Thymus (tissue), 11 donors: ENCODE results near the gene ATF5. TPM values are rescaled to one million over a fixed set of nuclear protein-coding genes. Genes with fewer than 3 reads are reported as not detected.

Experiments used
- DNase-seq, 9 donors: peaks; one replicate each; pipeline ENCODE4 v3.0.0-alpha.2; 2013; ENCODE audit warnings: low spot score in 9 of 9, low read depth in 6 of 9, missing footprints in 1 of 9
- H3K27ac ChIP-seq, 2 donors: one replicate each; pipeline ENCODE4 v1.5.1; 2013; ENCODE audit warnings: control low read depth in 1 of 2, low read depth in 1 of 2, low read length in 1 of 2, mild to moderate bottlenecking in 1 of 2, moderate library complexity in 1 of 2
- H3K27me3 ChIP-seq, 2 donors: one replicate each; pipeline ENCODE4 v1.5.1; 2013; ENCODE audit warnings: low read length in 1 of 2; ENCODE audit not compliant: control insufficient read depth in 2 of 2, insufficient read depth in 1 of 2
- H3K36me3 ChIP-seq, 2 donors: one replicate each; pipeline ENCODE4 v1.5.1; 2013; ENCODE audit warnings: low read length in 1 of 2, mild to moderate bottlenecking in 1 of 2, moderate library complexity in 1 of 2; ENCODE audit not compliant: control insufficient read depth in 2 of 2, insufficient read depth in 2 of 2
- H3K4me1 ChIP-seq, 2 donors: one replicate each; pipeline ENCODE4 v1.5.1; 2013; ENCODE audit warnings: low read length in 2 of 2; ENCODE audit not compliant: control insufficient read depth in 2 of 2, insufficient read depth in 2 of 2
- H3K4me3 ChIP-seq, 2 donors: one replicate each; pipeline ENCODE4 v1.5.1; 2013; ENCODE audit warnings: low read length in 2 of 2, control low read depth in 1 of 2, mild to moderate bottlenecking in 1 of 2
- H3K9me3 ChIP-seq, 2 donors: one replicate each; pipeline ENCODE4 v1.5.1; 2013; ENCODE audit warnings: low read length in 1 of 2, mild to moderate bottlenecking in 1 of 2; ENCODE audit not compliant: control insufficient read depth in 2 of 2, insufficient read depth in 1 of 2
- WGBS: extraction: QIAGEN DNeasy Blood & Tissue Kit; methylation state at CpG from one replicate; pipeline ENCODE4 v1.1.7; 2013; 5-methylcytosine and 5-hydroxymethylcytosine counted together
- polyA plus RNA-seq: library from polyadenylated mRNA; stranded (reverse); fragments of 200-250 nt; gene quantifications from one replicate; pipeline ENCODE4 v1.2.3, GENCODE V29; 2013
- total RNA-seq: library from RNA; stranded (reverse); fragments of 120-200 nt; gene quantifications from one replicate; pipeline ENCODE4 v1.2.4, GENCODE V29; 2013
- donor health status: healthy.

Gene ATF5
- total and polyA plus RNA-seq, 2 donors = 16.0 to 53.9 TPM

DNA sequence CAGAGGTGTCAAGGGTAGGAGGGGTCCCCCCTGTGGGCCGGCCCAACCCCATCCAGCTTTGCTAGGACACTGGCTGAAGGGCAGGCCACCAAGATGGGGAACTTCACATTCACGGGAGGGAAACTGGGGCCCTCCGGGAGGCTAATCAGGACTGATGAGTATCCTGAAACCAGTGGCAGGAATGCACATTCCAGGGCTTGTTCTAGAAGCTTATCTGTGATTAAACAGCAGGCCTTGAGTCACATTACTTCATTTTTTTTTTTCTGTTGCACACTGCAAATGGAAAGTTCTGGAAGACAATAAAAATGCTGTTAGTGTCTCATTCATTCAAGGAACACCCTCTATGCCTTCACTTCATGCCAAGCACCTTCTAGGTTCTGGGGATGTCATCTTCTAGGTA is 47.5 kb downstream of the ATF5 start:
- Histone ChIP-seq H3K27me3 (peaks cover 0 to 2% of the 10 kb centered on the region in 2 donors), H3K9me3 (no peaks in the 10 kb centered on the region), H3K4me3 (no peak overlapping the region), H3K27ac (no peak overlapping the region), H3K36me3 (peaks cover 20 to 37% of the 10 kb centered on the region in 2 donors), H3K4me1 (no peaks in the 10 kb centered on the region)
- 97% methylated on average over 3 of the region's 3 CpGs for WGBS
- DNase-seq = no peak

DNA sequence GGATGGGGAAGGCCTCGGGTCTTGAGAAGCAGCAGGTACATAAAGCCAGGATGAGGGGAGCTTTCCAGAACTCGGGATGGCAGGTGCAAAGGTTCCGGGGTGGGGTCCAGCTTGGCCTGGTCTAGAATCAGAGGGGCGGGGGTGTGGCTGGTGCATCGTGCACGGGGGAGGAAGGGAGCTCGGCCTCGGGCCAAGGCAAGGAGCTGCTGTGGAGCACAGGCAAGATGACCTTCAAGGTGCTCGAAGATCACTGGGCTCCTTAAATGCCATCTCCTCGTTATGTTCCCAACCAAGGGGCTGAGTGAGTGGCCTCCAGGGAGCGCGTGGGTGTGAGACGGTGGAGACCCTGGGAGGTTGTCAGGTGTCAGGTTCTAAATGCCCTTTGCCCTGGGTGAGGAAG is 48.1 kb downstream of the ATF5 start:
- H3K4me1 ChIP-seq = no peaks in the 10 kb centered on the region
- 95% methylated on average over 13 of the region's 13 CpGs for WGBS
- H3K27me3 ChIP-seq = peaks cover 0 to 2% of the 10 kb centered on the region in 2 donors
- DNase-seq = no peak
- H3K9me3 ChIP-seq = no peaks in the 10 kb centered on the region
- no peak overlapping the region for H3K4me3 ChIP-seq
- H3K27ac ChIP-seq = no peak overlapping the region
- peaks cover 25 to 43% of the 10 kb centered on the region in 2 donors for H3K36me3 ChIP-seq

DNA sequence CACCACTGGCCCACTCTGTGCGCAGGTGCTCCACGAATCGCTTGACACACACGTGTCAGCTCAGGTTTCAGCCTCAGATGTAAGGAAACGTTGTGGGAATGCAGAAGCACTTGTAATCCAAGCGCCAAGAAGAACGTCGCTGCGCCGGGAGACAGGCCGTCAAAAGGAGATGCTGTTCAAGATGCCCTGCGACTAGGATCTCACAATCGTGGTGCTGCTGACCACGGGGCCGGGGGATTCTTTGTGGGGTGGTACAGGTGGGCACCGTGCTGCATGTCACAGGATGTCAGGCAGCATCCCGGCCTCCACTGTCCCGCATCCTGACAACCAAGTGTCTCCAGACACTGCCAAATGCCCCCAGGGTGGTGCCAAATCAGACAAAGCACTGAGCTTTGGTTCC is 48.9 kb downstream of the ATF5 start:
- DNase-seq = no peak
- H3K9me3 ChIP-seq = no peaks in the 10 kb centered on the region
- no peak overlapping the region for H3K4me3 ChIP-seq
- no peaks in the 10 kb centered on the region for H3K27me3 ChIP-seq
- peaks cover 27 to 44% of the 10 kb centered on the region in 2 donors for H3K36me3 ChIP-seq
- H3K27ac ChIP-seq = no peak overlapping the region
- 90% methylated on average over 18 of the region's 18 CpGs for WGBS
- H3K4me1 ChIP-seq = no peaks in the 10 kb centered on the region

DNA sequence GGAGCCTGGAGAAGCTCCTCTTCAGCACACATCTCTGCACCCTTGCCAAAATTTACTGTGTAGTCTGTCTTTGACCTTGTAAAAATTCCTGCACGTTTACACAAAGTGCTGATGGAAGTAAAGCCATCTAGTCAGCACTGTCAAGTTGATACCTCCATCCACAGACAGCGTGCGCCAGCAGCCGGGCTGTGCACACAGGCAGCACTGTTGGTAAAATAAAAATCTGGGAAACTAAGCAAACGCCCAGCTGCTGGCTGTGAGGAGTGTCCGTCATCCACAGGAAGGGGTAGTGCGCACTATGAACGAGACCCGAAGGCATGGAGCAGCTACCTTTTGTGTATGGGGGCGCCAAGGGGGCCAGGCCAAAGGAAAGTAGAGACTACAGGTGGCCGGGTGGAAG is 49.3 kb downstream of the ATF5 start:
- 97% methylated on average over 11 of the region's 11 CpGs for WGBS
- Histone ChIP-seq H3K27ac (no peak overlapping the region), H3K4me3 (no peak overlapping the region), H3K9me3 (no peaks in the 10 kb centered on the region), H3K27me3 (no peaks in the 10 kb centered on the region), H3K4me1 (no peaks in the 10 kb centered on the region), H3K36me3 (peaks cover 27 to 44% of the 10 kb centered on the region in 2 donors)
- no peak for DNase-seq

DNA sequence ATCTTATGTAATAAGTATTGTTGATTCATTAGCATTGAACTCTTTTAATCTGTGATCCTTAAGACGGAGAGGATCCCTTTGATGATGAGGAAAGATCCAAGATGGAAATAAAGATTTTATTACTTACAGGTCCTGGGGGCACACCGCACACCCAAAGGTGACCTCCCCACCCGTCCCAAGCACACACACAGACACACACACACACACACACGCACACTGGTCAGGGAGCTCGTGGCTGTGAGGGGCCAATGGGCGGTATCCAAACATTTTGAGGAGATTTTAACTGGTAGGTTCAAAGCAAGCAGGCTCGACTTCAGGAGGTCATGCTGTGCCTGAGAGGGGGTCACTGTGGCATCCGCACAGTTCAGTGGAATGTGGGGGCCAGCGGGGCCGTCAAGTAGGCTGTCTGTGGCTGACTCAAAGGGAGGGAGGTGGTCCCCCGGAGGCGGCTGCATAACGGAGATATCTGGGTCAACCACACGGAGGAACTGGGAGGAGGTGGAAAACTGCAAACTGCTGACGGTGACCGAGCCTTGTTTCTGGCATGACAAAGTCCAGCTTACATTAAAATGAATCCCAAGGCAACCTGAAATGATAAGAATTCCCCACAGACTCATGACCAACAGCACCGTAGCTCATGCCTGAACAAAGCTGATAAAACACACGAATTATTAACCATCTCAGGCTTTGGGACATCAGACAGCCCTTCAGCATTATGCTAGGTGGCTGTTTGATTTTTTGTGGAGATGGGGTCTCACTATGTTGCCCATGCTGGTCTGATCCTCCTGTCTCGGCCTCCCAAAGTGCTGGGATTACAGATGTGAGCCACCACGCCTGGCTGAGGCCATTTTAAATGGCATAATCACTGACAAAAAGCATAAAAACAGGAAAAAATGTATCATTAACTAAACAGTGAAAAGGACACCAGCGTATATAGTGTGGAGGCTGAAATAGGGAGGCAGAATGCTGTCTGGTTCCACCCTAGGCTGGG is 52.9 kb downstream of the ATF5 start:
- no peak for DNase-seq
- 95% methylated on average over 21 of the region's 21 CpGs for WGBS
- peaks cover 40 to 42% of the 10 kb centered on the region in 2 donors for H3K36me3 ChIP-seq

More for the DNA sequence above, 52.9 kb downstream of the ATF5 start:
- Histone ChIP-seq H3K4me3 (no peak overlapping the region), H3K9me3 (no peaks in the 10 kb centered on the region), H3K27me3 (no peaks in the 10 kb centered on the region), H3K27ac (no peak overlapping the region), H3K4me1 (no peaks in the 10 kb centered on the region)

Other genes starting within 250 kb of the ATF5 start
- 0.47 TPM for gene ADM5, start 239.6 kb upstream of the ATF5 start, total RNA-seq
- 5.5 TPM for gene ADM5, start 239.6 kb upstream of the ATF5 start, polyA plus RNA-seq
- gene CPT1C, start 238.1 kb upstream of the ATF5 start, total RNA-seq = 0.61 TPM
- 3.5 TPM for gene CPT1C, start 238.1 kb upstream of the ATF5 start, polyA plus RNA-seq
- 2.6 TPM for gene TSKS, start 165.9 kb upstream of the ATF5 start, total RNA-seq
- 2.4 TPM for gene TSKS, start 165.9 kb upstream of the ATF5 start, polyA plus RNA-seq
- 16.5 TPM for gene AP2A1, start 162.2 kb upstream of the ATF5 start, total RNA-seq
- 26.5 TPM for gene AP2A1, start 162.2 kb upstream of the ATF5 start, polyA plus RNA-seq
- gene FUZ, start 115.9 kb upstream of the ATF5 start, total RNA-seq = 16.6 TPM
- gene FUZ, start 115.9 kb upstream of the ATF5 start, polyA plus RNA-seq = 20.9 TPM
- 7.6 TPM for gene MED25, start 110.9 kb upstream of the ATF5 start, total RNA-seq
- gene MED25, start 110.9 kb upstream of the ATF5 start, polyA plus RNA-seq = 48.0 TPM
- gene PTOV1, start 78.0 kb upstream of the ATF5 start, total RNA-seq = 63.6 TPM
- gene PTOV1, start 78.0 kb upstream of the ATF5 start, polyA plus RNA-seq = 125 TPM
- gene PNKP, start 61.6 kb upstream of the ATF5 start, total RNA-seq = 28.4 TPM
- 85.3 TPM for gene PNKP, start 61.6 kb upstream of the ATF5 start, polyA plus RNA-seq
- gene AKT1S1, start 51.9 kb upstream of the ATF5 start, total RNA-seq = 4.4 TPM
- gene AKT1S1, start 51.9 kb upstream of the ATF5 start, polyA plus RNA-seq = 27.9 TPM
- 2.9 TPM for gene TBC1D17, start 51.5 kb upstream of the ATF5 start, total RNA-seq
- 69.7 TPM for gene TBC1D17, start 51.5 kb upstream of the ATF5 start, polyA plus RNA-seq
- 8.6 TPM for gene IL4I1, start 32.3 kb upstream of the ATF5 start, total RNA-seq
- 11.5 TPM for gene IL4I1, start 32.3 kb upstream of the ATF5 start, polyA plus RNA-seq
- gene NUP62, start 299 bp downstream of the ATF5 start, total RNA-seq = 46.7 TPM
- gene NUP62, start 299 bp downstream of the ATF5 start, polyA plus RNA-seq = 24.9 TPM
- gene SIGLEC11, start 32.0 kb downstream of the ATF5 start, total RNA-seq = 0.14 TPM
- gene SIGLEC11, start 32.0 kb downstream of the ATF5 start, polyA plus RNA-seq = 0.98 TPM
- 41.3 TPM for gene VRK3, start 96.2 kb downstream of the ATF5 start, total RNA-seq
- gene VRK3, start 96.2 kb downstream of the ATF5 start, polyA plus RNA-seq = 27.2 TPM
- gene ZNF473, start 96.8 kb downstream of the ATF5 start, total RNA-seq = 5.7 TPM
- gene ZNF473, start 96.8 kb downstream of the ATF5 start, polyA plus RNA-seq = 2.5 TPM
- gene IZUMO2, start 234.1 kb downstream of the ATF5 start, total RNA-seq = not detected
- not detected for gene IZUMO2, start 234.1 kb downstream of the ATF5 start, polyA plus RNA-seq